ENCODE results near the gene USP20. TPM values are rescaled to one million over a fixed set of nuclear protein-coding genes. Genes with fewer than 3 reads are reported as not detected.

Gene USP20
- total RNA-seq, 1 donor from 2014 or later: 12.8 TPM

- peak; percentile 8 for ATAC-seq
These were observed 23.1 kb downstream of the USP20 start for GRCh38 chr9:129858167-129858962.

DNA sequence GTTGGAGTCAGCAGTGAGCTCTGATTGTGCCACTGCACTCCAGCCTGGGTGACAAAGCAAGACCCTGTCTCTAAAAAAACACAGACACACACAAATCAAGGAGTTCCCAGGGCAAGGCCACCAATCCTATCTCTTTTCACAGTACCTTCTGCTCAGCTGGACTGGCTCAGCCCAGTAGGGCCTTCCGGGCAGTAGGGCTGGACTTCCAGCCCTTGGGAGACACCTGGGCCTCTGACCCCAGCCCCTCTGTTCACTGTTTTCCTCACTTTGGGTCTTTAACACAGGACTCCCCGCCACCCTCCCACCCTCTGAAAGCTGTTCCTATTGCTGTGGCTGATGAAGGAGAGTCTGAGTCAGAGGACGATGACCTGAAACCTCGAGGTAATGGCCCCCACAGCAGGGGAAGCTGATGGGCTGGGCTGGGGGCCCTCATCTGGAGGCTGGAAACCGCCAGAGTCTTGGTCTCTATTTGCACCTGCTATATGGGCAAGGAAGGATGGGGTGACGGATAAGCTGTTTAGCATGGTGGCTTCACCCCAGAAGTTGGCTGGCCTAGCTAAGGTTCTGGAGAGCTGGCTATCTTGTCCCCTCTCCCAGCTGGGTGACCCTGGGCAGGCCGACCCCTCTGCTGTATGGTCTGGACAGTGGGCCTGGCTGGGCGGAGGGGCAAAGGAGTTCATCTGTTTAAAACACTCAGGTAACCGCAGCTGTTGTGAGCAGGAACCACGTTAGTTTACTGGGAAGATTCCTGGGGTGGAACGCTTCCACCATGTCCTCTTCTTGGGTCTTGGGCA, 25.6 kb downstream of the USP20 start:
- ATAC-seq: no peak

DNA sequence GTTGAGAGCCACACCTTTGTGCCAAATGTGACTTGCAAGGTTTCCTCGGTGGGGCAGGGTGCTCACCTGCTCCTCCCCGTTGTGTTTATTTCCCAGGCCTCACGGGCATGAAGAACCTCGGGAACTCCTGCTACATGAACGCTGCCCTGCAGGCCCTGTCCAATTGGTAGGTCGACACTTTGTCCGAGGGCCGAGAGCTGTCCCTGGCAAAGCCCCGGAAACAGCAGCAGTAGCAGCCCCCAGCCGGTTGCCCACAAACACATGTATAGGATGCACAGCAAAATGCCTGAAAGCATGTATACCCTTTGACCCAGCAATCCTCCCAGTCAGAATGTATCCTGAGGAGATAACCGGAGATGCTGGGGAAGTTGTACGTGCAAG, 26.2 kb downstream of the USP20 start:
- no peak for ATAC-seq

DNA sequence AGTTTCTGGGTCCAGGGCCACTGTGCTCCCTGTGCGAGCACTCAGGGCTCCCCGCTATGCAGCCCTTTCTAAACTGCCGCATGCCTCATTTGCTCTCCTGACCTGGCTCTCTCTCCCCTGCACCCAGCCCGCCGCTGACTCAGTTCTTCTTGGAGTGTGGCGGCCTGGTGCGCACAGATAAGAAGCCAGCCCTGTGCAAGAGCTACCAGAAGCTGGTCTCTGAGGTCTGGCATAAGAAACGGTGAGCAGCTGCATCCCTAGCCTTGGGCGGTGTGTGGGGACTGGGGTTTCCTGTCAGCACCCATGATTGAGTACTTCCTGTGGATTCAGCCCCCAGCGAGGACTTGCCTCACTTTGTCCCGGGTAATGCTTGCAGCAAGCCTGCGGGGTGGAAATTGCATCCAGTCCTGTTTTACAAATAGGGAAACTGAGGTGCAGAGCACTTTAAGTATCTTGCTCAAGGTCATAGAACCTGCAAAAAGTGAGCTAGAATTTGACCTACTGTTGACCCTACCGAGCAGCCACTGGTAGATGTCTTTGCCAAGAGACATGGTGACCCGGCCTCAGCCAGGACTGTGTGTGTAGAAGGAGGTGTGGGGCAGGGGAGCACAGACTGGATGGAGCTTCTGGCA, 27.9 kb downstream of the USP20 start:
- no peak for ATAC-seq

DNA sequence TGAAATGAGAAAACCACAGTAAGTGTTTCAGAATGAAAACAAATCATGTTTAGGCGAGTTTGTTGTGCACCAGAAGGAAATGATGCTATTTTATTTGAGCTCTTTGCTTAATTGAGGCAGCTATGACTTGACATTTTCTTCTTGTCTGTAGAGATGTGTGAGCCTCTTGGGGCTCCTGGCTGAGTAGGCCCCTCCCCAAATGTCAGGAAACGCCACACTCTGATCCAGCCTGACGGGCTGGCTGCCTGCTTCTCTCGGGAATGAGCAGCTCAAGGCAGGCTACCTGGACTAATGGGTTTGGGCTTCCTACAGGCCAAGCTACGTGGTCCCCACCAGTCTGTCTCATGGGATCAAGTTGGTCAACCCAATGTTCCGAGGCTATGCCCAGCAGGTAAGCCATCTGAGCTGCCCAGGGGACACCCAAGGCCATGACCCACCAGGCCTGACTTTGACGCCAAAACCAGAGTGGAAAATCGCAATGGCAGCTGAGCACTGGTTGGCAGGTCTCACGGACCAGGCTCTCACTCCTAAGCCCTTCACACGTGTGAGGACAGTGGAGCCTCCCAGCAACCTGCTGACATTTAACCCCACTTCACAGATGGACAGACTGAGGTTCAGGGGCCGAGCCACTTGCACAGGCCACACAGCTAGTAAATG, 29.9 kb downstream of the USP20 start:
- ATAC-seq: no peak

DNA sequence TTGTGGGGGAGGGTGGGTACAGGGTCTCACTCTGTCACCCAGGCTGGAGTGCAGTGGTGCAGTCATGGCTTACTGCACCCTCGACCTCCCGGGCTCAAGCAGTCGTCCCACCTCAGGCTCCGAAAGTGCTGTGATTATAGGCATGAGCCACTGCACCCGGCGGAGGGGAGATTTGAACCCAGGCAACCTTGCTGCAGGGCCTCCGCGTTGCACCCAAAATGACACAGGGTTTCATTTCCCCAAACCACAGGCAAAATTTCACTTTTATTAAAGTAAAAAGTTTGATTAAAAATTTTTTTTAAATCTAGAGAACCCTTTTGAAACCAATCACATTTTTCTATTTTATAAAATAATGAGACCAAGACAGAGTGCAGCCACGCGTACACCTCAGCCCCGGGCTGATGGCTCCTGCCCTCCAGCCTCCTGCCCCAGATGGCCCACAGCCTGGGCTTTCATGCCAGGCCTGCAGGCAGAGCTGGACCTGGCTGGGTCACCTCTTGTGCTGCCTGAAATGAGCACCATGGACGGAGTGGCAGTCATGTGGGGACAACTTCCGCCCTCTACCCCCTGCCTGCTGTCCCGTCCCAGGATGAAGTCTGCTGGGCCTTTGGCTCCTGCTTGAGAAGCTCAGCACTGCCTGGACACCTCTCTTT, 30.5 kb downstream of the USP20 start:
- ATAC-seq: no peak

DNA sequence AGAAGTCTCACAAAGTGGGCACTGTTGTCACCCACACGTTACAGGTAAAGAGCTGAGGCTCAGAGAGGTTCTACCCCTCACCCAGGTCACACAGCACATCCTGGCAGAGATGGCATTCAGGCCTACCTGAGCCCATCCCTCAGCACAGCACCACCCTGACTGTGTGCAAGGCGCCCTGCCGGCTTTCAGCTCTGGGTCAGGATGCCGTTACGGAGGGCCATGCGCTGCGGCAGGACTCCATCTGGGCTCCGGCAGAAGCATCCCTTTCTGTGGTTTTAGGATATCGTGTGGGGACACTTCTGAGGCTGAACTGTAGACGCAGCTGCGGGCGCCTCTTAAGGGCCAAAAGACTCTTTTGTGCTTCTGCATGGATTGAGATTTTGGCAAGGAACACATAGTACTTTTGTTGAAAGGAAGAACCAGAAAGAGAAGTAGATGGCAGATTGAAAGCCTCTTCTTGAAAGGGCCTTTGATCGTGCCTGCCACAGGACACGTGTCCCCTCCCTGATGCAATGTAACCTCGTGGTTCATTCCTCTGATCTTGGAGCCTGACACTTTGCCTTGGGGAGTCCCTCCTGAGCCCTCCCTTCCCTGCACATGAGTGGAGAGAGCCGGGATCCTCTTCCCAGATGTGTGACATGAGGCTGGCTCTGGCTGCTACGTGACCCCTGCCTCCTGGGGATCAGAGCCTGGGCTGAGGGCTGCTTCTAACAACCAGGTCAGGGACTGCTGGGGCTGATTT, 31.3 kb downstream of the USP20 start:
- no peak for ATAC-seq

DNA sequence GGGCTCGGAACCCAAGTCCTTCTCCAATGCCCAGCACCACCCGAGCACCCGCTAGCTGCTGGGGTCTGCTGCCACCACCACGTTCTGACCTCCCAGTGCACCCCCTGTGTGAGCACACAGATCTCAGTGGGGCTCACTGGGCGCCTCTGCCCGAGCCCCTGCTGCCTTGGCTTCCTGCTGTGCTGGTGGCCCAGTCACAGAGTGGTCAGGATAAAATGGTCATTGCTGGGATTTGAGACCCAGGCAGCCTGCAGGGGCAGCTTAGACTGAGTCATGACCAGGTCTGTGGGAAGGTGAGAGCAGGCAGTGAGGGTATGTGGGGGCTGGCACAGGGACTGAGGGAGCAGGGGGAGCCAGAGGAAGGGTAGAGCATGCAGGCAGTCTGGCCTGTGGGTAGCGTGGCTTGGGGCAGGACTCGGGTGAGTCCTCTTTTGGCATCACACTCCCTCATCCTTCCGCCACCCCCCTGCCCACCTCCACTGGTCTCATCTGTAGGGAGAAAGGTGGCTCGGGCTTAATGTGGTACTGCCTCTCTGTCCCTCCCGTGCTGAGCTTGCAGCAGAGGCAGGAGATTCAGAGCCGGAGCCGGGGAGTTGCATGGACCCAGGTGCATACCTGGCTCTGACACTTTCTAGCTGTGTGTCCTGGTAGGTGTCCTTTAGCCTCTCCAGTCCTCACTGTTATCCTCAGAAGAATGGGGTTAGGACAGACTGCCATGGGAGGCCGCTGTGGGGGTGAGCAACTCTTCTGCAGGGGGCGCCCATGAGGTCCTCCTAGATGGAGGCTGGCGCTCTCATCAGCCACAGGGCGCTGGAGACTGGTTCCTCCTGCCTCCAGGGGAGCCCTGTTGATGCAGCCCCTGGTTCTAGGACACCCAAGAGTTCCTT, 32.1 kb downstream of the USP20 start:
- ATAC-seq: no peak

- peak; percentile 3 for ATAC-seq
These were observed 33.0 kb downstream of the USP20 start for GRCh38 chr9:129868023-129868871.

GRCh38 chr9:129868872-129869486, 33.7 kb downstream of the USP20 start:
- peak; percentile 57 for ATAC-seq

DNA sequence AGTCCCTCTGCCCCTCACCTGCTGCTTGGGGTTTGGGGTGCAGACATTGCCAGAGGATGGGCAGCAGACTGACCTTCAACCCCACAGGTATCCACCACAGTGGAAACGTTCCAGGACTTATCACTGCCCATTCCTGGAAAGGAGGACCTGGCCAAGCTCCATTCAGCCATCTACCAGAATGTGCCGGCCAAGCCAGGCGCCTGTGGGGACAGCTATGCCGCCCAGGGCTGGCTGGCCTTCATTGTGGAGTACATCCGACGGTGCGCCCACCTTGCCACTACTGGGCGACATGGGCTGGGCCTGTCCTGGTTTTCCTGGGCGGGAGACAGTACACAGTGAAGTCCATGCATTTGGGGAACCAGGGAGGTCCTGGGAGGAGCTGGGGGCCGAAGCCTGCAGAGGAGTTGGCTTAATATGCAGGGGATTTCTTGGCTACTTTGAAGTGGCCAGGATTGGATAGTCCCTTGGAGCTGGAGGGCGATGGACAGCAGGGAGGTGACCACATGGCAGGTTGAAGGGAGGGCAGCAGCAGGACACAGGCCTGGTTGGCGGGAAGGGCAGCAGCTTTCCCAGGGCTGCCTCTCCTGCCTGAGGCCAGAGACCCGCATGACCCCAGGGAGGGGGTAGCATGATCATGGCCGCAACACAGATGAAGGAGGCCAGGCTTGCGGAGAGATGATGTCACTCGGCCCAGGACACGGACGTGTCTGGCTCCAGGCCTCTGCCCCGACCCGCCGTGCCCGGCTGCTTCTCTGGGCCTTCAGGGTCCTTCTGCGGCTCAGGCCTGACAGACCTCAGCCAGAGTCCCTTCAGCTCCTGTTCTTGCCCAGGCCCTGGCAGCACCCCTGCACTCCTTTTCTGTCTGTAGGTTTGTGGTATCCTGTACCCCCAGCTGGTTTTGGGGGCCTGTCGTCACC, 34.6 kb downstream of the USP20 start:
- peak; percentile 3 for ATAC-seq

DNA sequence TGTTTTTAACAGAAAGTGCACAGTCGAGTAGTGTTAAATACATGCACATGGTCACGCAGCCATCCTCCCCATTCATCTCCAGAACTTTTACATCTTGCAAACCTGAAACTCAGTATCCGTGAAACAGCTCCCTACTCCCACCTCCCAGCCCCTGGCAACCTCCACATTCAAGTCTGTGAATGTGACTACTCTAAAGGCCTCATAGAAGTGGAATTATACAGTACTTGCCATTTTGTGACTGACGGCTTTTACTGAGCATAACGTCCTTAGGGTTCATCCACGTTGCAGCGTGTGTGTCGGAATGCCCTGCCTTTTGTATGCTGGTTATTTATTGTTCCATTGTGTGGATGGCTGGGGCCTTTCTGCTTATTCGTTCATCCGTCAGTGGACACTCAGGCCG, 35.8 kb downstream of the USP20 start:
- ATAC-seq: no peak

DNA sequence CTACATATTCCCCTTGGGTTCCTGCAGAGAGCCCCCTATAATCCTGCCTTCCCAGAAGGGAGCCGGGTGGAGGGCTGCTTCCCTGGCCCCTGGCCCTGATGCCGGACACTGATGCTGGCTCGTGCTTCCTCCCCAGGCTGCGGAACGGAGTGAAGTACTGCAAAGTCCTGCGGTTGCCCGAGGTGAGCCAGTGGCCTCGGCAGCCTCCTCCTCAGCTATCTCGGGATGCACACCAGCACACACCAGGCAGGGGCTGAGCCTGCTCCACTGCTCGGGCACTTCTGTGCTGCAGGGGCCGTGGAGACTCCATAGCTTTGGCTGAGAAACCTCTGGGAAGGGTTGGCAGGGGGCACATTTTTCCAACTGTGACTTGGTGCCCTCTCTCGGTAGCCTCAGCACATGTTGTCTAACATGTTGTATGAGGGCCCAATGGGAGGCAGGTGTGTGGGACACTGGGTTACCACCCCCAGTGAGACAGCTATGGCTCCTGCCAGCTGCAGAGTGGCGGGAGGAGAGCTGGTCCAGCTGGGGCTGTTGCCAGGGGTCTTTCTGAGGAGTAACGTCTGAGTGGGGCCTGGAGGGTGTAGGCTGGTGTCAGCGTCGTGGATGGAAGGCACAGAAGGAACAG, 38.4 kb downstream of the USP20 start:
- ATAC-seq: no peak

- no peak for ATAC-seq
These were observed 39.2 kb downstream of the USP20 start for GRCh38 chr9:129874261-129875101.

DNA sequence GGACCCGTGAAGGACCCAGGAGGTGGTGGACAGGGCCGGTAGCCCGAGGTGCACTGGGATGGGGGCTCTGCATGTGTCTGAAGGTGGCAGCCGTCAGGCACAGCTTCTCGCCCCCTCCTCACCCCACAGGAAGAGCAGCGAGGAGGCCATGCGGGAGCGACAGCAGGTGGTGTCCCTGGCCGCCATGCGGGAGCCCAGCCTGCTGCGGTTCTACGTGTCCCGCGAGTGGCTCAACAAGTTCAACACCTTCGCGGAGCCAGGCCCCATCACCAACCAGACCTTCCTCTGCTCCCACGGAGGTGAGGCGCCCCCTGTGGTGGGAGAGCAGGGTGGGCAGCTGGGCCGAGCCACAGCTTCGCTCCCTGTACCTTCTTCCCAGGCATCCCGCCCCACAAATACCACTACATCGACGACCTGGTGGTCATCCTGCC, 39.9 kb downstream of the USP20 start:
- no peak for ATAC-seq

GRCh38 chr9:129875687-129876395, 40.6 kb downstream of the USP20 start:
- no peak for ATAC-seq
